ENCODE data around the gene TLN1.

TLN1 gene

DNA sequence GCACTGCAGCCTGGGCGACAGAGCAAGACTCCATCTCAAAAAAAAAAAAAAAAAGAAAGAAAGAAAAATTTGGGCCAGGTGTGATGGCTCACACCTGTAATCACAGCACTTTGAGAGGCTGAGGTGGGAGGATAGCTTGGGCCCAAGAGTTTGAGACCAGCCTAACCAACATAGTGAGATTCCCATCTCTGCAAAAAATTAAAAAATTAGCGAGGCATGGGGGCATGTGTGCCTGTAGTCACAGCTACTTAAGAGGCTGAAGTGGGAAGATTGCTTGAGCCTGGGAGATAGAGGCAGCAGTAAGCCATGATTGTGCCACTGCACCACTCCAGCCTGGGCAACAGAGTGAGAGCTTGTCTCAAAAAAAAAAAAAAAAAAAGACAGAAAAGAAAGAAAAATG lies 78.4 kb downstream of the TLN1 start:
- Histone ChIP-seq H3K27me3 (replicated peaks; ENCODE audit: control insufficient read depth, insufficient read depth, low read length) (no peaks in the 10 kb centered on the region), H3K4me3 (replicated peaks; ENCODE audit: low read depth, low read length) (no peak overlapping the region), H3K36me3 (ENCODE audit: control insufficient read depth, insufficient read depth, low read length) (no peaks in the 10 kb centered on the region)
- no peak for DNase-seq (ENCODE audit: extremely low read depth, insufficient read length)
- TF ChIP-seq, protein P1, sequence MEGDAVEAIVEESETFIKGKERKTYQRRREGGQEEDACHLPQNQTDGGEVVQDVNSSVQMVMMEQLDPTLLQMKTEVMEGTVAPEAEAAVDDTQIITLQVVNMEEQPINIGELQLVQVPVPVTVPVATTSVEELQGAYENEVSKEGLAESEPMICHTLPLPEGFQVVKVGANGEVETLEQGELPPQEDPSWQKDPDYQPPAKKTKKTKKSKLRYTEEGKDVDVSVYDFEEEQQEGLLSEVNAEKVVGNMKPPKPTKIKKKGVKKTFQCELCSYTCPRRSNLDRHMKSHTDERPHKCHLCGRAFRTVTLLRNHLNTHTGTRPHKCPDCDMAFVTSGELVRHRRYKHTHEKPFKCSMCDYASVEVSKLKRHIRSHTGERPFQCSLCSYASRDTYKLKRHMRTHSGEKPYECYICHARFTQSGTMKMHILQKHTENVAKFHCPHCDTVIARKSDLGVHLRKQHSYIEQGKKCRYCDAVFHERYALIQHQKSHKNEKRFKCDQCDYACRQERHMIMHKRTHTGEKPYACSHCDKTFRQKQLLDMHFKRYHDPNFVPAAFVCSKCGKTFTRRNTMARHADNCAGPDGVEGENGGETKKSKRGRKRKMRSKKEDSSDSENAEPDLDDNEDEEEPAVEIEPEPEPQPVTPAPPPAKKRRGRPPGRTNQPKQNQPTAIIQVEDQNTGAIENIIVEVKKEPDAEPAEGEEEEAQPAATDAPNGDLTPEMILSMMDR (IDR thresholded peaks at IDR 0.05; ENCODE audit: insufficient read depth, low read length, poor library complexity, severe bottlenecking): no peak

DNA sequence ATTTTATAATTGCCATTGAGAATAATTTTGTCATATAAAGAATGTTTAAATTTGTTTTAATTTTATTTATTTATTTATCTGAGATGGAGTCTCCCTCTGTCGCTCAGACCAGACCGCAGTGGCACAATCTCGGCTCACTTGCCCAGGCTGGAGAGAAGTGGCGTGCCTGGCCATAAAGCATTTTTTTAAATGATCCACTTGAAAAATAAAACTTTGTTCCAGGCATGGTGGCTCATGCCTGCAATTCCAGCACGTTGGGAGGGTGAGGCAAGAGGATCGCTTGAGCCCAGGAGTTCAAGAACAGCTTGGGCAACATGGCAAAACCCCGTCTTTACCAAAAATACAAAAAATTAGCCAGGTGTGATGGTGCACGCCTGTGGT lies 79.2 kb downstream of the TLN1 start:
- no peak overlapping the region for H3K4me3 ChIP-seq (replicated peaks; ENCODE audit: low read depth, low read length)
- DNase-seq (ENCODE audit: extremely low read depth, insufficient read length): no peak
- TF ChIP-seq, protein P1 (IDR thresholded peaks at IDR 0.05; ENCODE audit: insufficient read depth, low read length, poor library complexity, severe bottlenecking): no peak
- no peaks in the 10 kb centered on the region for H3K36me3 ChIP-seq (ENCODE audit: control insufficient read depth, insufficient read depth, low read length)
- H3K27me3 ChIP-seq (replicated peaks; ENCODE audit: control insufficient read depth, insufficient read depth, low read length): no peaks in the 10 kb centered on the region

DNA sequence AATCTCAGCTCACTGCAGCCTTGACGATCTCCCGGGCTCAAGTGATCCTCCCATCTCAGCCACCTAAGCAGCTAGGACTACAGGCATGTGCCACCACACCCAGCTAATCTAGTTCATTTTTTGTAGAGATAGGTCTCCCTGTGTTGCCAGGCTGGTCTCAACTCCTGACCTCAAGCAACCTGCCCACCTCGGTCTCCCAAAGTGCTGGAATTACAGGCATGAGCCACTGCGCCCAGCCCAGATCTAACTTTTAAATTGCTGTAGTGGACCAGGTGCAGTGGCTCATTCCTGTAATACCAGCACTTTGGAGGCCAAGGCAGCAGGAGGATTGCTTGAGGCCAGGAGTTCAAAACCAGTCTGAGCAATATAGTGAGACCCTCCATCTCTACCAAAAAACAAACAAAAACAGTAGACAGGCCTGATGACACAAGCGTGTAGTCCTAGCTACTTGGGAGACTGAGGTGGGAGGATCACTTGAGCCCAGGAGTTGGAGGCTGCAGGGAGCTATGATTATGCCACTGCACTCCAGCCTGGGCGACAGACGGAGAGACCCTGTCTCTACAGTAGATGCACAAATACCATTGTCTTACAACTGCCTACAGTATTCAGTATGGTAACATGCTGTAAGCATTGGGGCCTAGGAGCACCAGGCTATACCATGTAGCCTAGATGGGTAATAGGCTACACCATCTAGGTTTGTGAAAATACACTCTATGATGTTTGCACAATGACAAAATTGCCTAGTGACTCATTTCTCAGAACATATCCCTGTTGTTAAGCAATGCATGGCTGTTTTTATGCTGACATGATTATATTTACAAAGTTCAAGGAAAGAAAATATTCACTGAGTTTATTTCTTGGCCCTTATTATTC lies 79.8 kb downstream of the TLN1 start:
- DNase-seq (ENCODE audit: extremely low read depth, insufficient read length): no peak
- Histone ChIP-seq H3K4me3 (replicated peaks; ENCODE audit: low read depth, low read length) (no peak overlapping the region), H3K27me3 (replicated peaks; ENCODE audit: control insufficient read depth, insufficient read depth, low read length) (no peaks in the 10 kb centered on the region), H3K36me3 (ENCODE audit: control insufficient read depth, insufficient read depth, low read length) (no peaks in the 10 kb centered on the region)
- TF ChIP-seq, protein P1 (IDR thresholded peaks at IDR 0.05; ENCODE audit: insufficient read depth, low read length, poor library complexity, severe bottlenecking): no peak

DNA sequence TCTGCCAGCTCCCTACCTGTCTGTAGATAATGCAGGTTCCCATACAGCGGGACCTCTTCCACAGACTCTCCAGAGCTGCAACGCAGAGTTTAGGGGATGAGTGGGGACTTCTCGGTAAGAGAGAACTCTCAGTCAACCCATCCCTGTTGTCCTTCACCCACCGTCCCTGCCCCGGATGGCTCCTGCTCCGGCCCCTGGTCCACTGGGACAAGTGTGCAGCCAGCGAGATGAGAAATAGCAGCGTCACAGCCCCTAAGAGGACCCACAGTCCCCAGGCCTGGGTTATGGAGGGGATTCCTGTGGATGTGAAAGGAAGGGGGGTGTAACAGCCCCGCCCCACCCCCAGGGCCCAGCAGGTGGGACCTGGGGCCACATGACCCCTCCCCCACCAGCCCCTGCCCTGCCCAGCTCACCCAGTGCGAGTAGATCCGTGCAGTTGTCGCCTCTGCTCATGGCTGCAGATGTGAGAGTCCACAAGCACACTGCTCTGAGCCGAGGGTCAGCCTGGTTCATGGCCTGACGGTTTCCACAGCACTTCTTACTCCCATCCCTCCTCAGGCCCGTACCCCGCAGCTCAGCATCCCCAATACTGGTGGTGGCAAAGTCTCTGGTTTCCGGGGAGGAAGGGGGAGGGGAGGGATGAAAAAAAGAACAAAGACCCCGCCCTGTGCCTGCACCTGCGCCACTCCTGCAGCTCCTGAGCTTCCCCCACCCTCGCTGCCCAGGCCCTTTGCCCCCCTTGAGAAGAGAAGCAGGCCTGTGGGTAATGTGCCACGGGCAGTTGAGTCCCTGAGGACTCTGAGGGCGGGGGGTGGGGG lies 81.4 kb downstream of the TLN1 start, which contains the start of gene SIT1:
SIT1 (minus strand) TSS at position 591 of the 818 bp plus-strand sequence; CDS start at position 513, 78 bp downstream.
- no peaks in the 10 kb centered on the region for H3K36me3 ChIP-seq (ENCODE audit: control insufficient read depth, insufficient read depth, low read length)
- peak within 1 kb of the TSS; percentile 74 for H3K4me3 ChIP-seq (replicated peaks; ENCODE audit: low read depth, low read length)
- TF ChIP-seq, protein P1 (IDR thresholded peaks at IDR 0.05; ENCODE audit: insufficient read depth, low read length, poor library complexity, severe bottlenecking): no peak
- DNase-seq (ENCODE audit: extremely low read depth, insufficient read length): peak; percentile 57
- H3K27me3 ChIP-seq (replicated peaks; ENCODE audit: control insufficient read depth, insufficient read depth, low read length): no peaks in the 10 kb centered on the region

DNA sequence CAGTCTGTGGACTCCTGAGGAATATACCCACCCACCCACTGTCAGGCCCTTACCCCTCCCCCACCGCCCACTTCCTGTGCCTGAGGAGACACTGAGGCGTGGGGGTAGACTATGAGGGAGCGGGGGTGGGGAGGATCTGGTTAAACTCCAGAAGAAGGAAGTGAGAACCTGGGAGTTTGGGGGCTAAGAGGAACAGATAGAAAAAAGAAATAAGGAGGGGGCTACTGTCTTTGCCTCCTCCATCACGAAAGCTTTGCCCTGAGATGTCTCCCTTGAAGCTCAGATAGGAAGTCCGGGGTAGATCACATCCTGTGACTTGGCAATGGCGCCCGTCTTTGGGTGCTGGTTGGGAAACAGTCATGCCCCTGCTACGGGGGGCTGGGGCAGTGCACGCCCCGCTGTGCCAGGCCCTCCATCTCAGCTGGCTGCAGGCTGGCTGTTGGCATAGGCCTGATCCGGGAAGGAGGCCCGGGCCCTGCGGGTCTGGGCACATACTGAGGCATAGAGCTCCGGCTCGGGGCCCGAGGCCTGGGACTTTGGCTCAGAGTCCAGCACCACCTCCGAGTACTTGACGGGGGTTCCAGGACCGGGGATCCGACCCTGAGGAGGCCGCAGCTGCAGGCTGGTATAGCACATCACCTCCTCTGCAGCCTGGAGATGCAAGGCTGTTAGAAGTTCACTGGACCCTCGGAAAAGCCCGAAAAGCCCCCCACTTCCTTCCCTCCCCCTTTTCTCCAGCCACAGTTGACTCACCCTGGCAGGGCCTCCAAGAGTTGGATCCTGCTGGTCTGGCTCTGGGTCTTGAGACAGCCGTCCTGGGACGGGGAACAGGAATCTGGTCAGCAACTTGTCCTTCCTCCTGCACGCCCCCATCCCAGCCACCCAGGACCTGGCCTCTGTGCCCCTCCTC lies 82.3 kb downstream of the TLN1 start:
- TF ChIP-seq, protein P1 (IDR thresholded peaks at IDR 0.05; ENCODE audit: insufficient read depth, low read length, poor library complexity, severe bottlenecking): no peak
- Histone ChIP-seq H3K27me3 (replicated peaks; ENCODE audit: control insufficient read depth, insufficient read depth, low read length) (no peaks in the 10 kb centered on the region), H3K36me3 (ENCODE audit: control insufficient read depth, insufficient read depth, low read length) (no peaks in the 10 kb centered on the region), H3K4me3 (replicated peaks; ENCODE audit: low read depth, low read length) (peak overlapping the region; percentile 74)
- peak; percentile 49 for DNase-seq (ENCODE audit: extremely low read depth, insufficient read length)
